GM12865 (cell line): Measurements from ENCODE around the gene SCAPER.

ENCODE experiments used
- DNase-seq: peaks from one replicate; pipeline ENCODE4 v3.0.0; 2010; ENCODE audit warnings: low read depth
- H3K4me3 ChIP-seq: 2 replicates; pipeline ENCODE4 v1.5.1; 2011; ENCODE audit warnings: mild to moderate bottlenecking, low read depth, low read length, control low read depth
- CTCF ChIP-seq: IDR thresholded peaks from 2 replicates; pipeline ENCODE4 v1.5.1; 2011; ENCODE audit warnings: low read length, control low read depth, low read depth, inconsistent platforms; ENCODE audit not compliant: insufficient read depth; ENCODE audit errors: missing control alignments

The SCAPER gene

GRCh38 chr15:76566276-76566675 is 338.9 kb downstream of the SCAPER start:
- no peak for DNase-seq
- no peak overlapping the region for H3K4me3 ChIP-seq
- TF ChIP-seq CTCF, result no peak

DNA sequence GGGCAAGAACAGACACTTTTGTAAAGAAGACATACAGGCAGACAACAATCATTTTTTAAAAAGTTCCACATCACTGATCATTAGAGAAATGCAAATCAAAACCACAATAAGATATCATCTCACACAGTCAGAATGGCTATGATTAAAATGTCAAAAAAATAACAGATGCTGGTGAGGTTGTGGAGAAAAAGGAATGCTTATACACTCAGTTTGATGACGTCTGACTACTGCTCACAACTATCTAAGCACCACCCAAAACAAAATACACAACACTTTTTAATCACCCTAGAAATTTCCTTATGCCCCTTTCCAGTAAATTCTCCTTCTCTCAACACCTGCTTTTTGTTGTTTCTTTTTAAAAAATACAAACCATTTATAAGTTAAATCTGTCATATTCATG is 339.8 kb downstream of the SCAPER start:
- H3K4me3 ChIP-seq, result no peak overlapping the region
- DNase-seq, result no peak
- TF ChIP-seq CTCF, result no peak

- no peak for TF ChIP-seq CTCF
- H3K4me3 ChIP-seq, result no peak overlapping the region
- DNase-seq, result no peak
These were observed 349.9 kb downstream of the SCAPER start for GRCh38 chr15:76555247-76555646.

- TF ChIP-seq CTCF, result no peak
- no peak overlapping the region for H3K4me3 ChIP-seq
- no peak for DNase-seq
These were observed 351.6 kb downstream of the SCAPER start for GRCh38 chr15:76553564-76553963.

DNA sequence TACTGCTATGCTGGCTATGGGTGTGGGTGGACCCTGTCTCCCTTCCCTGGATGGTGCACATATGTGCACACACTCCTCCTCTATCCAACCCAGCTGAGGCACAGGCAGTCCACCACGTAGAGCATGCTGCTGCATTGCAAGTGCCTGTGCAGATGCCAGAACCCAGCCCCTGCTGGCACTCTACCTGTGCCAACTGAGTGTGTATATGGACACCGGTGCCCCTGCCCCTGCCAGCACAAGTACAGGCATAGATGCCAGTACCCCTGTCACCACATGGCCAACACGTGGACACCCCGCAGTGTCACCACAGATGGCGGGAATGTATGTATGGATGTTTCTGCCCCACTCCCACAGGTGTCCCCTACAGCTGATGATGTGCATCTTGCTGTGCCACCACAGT is 352.0 kb downstream of the SCAPER start:
- H3K4me3 ChIP-seq, result no peak overlapping the region
- TF ChIP-seq CTCF, result no peak
- no peak for DNase-seq

DNA sequence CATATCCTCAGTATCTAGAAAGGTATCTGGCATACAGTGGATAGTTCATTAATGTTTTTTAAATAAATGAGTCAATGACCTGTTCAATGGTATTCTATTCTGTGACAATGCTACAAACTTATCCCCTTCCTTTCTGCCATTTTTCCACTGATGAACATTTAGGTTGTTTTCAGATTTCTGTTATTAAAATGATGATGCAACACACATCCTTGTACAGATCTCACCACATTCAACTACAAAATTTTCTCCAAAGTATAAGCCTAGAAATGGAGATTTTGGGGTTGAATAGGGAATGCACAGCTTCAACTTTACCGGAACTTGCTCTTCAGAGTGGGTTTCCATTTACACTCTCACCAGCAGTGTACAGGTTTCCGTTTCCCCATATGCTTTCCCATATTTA is 358.3 kb downstream of the SCAPER start:
- no peak for DNase-seq
- TF ChIP-seq CTCF, result no peak
- H3K4me3 ChIP-seq, result no peak overlapping the region

DNA sequence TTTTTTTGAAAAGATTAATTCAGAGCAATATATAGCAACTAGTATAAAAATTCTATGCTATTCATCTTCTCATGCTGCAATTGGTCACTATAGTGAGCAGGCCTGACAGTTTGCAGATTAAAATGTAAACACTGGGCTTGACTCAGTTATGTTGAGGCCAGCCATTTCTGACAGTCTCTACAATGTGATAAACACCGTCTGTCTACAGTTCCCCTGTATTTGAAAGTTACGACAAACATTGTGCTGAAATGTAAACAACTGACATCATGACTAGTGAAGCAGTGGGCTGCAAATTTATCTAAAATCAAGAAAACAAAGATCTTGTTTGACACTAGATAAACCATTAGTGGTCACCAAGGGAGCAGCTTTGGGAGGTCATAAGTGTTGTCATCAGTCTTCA is 371.1 kb downstream of the SCAPER start:
- no peak for DNase-seq
- H3K4me3 ChIP-seq, result no peak overlapping the region
- no peak for TF ChIP-seq CTCF
